NCI-H2107 (cell line): ENCODE data around the gene TMEM141.
"Not testable (repeated sequence)": the region's sequence is repeated elsewhere in the genome, so short reads cannot be mapped to it uniquely, and the experiment has no call there.

Experiments
- DNase-seq: peaks from one replicate; lab custom pipeline; 2025; lab: John Stamatoyannopoulos, UW

TMEM141 gene

DNA sequence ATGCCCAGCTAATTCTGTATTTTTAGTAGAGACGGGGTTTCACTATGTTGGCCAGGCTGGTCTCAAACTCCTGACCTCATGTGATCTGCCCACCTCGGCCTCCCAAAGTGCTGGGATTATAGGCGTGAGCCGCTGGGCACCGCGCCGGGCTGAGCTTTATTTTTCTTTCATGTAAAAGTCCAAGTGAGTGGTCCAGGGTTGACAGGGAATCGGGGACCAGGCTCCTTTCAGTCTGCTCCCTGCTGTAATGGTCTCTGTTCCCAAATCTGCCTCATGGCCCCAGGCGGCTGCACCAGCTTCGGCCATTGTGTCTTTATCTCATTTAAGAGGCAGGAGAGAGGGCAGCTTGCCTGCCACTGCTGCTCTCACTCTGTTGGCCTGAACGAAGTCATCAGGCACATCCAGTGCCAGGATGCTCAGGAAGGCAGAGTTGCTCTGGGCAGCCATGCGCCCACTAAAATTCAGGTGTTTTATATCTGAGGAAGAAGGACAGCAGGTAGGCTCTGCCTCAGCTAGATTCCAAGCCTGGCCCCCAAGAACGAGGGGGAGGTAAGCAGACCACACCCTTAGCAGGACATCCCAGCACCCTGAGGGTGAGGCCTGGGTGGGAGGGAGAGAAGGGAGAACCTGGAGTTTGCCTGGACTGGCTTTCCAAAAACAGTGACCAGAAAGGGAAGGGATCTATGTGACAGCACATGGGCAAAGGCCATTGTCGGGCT, 3.3 kb downstream of the TMEM141 start:
- DNase-seq = no peak

DNA sequence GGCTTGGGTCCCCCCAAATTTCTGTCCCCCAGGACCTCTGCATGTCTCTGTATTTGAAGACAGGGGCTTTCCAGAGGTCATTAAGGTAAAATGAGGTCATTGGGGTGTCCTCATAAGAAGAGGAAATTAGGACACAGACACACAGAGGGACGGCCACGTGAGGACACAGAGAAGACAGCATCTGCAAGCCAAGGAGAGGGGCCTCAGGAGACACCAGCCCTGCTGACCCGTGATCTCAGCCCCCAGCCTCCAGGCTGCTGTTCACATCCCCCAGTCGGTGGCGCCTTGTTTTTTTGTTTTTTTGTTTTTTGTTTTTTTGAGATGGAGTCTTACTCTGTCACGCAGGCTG, 3.8 kb downstream of the TMEM141 start:
- DNase-seq = no peak

DNA sequence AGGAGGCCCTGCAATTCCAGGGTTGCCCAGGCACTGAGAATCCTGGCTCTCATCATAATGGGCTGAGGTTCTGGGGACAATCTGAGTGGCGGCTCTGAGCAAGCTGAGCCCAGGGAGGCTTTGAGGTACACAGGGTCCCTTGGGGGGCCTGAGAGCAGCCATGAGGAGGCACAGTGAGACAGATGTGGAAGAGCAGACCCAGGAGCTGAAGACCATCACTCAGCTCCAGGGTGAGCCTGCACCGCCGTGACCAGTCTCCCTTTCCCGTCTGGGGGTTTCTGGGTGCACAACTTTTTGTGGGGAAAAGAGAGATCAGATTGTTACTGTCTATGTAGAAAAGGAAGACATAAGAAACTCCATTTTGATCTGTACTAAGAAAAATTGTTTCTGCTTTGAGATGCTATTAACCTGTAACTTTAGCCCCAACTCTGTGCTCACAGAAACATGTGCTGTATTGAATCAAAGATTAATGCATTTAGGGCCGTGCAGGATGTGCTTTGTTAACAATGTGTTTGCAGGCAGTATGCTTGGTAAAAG, 5.2 kb downstream of the TMEM141 start, which contains the start of gene CCDC183:
TSS of gene CCDC183 (plus strand) at position 101 of the 537 bp plus-strand sequence. CDS start at position 161, 60 bp downstream.
- DNase-seq = no peak

DNA sequence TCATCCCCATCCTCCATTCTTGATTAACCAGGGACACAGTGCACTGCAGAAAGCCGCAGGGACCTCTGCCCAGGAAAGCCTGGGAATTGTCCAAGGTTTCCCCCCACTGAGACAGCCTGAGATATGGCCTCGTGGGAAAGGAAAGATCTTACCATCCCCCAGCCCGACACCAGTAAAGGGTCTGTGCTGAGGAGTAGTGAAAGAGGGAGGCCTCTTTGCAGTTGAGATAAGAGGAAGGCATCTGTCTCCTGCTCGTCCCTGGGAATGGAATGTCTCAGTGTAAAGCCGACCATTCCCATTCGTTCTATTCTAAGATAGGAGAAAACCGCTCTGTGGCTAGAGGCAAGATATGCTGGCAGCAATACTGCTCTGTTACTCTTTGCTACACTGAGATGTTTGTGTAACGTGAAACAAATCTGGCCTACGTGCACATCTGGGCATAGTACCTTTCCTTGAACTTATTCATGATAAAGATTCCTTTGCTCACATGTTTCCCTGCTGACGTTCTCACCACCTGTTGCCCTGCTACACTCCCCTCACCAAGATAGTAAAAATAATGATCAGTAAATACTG, 5.7 kb downstream of the TMEM141 start:
- not testable (repeated sequence) for DNase-seq

DNA sequence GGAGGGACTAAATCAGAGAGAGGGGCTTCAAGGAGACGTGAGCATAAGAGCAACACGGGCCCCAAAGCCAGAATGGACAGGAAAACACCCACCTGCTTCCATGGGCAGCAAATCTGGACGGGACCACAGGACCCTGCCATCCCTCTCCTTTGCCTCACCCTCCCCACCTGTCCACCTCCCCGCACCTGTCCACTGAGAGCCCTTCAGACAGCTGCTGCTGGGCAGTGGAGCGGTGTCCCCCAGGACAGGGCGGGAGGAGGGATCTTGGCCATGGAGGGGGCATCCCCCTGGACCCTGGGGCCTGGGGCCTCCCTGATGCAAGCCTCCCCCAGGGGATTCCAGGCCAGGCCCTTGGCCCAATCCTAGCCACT, 7.5 kb downstream of the TMEM141 start:
- DNase-seq = no peak

DNA sequence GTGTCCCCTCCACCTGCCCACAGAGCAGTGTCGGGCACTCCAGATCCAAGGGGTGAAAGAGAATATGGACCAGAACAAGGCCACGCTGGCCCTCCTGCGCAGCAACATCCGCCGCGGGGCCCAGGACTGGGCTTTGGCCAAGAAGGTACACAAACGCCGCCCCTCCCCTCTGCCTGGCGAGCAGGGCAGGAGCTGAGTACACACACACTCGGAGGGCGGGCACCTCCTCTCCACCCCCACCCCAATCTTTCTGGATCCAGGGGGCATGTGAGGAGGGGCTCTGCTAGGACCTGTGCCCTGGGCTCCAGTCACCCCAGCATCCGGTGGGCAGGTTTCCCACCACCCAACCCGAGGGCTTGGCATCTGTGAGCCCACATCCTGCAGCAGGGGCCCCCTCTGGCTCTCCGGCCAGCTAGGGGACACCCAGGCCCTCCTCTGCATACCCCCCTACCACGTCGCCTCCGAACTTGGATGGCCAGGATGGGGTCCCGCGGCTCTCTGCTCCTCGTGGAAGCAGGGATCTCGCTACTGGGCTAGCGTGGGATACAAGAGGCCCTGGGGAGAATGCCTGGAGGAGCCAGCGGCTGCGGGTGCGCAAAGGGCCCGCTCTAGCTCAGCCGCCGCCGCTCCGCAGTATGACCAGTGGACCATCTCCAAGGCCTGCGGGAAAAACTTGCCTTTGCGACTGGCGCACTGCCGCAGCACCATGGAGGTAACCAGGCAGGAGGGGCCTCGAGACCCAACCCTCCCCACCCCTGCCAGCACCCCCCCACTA, 8.1 kb downstream of the TMEM141 start:
- DNase-seq = no peak

DNA sequence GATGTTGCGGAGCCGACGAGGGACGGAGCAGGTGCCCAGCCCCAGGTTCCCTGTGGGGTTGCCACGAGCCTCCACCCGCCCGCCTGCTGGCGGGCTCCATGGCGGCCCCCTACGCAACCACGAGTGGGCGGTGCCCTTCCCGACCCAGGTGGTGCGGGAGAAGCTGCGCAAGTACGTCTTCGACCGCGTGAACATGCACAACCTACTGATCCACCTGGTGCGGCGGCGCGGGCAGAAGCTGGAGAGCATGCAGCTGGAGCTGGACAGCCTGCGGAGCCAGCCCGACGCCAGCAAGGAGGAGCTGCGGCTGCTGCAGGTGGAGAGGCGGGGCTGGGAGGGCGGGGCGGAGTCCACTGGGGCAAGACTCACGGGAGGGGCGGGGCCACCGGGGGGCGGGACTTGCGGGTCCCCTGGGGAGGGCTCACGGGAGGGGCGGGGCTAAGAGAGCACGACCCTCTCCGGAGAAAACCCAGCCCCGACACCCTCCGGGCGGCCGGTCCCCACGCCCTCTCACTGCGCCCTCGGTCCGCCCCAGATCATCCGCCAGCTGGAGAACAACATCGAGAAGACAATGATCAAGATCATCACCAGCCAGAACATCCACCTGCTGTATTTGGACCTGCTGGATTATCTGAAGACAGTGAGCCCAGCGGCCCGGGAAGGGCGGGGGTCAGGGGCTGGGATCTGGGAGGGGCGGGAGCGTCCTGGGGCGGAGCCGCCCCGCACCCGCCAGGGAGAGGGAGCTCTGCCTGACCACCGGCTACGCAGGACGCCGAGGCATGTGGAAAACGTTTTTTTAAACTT, 8.9 kb downstream of the TMEM141 start:
- peak; percentile 88 for DNase-seq

DNA sequence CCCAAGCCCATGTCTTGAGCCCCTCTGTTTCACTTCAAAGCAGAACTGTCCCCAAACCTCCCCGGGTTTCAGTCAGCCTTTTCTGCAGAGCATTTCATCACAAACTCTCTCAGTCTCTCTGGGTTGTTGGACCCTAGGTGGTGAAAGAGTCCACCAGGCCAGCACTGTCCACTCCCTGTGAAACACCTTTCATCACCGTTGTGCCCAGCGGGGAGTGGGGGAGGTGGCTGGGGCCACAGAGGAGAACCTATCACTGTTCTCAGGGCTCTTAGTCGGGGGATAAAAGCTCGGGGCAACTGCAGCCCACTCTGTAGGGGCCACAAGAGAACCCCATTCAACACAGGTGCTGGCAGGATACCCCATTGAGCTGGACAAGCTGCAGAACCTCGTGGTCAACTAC, 11.2 kb downstream of the TMEM141 start:
- DNase-seq = no peak

DNA sequence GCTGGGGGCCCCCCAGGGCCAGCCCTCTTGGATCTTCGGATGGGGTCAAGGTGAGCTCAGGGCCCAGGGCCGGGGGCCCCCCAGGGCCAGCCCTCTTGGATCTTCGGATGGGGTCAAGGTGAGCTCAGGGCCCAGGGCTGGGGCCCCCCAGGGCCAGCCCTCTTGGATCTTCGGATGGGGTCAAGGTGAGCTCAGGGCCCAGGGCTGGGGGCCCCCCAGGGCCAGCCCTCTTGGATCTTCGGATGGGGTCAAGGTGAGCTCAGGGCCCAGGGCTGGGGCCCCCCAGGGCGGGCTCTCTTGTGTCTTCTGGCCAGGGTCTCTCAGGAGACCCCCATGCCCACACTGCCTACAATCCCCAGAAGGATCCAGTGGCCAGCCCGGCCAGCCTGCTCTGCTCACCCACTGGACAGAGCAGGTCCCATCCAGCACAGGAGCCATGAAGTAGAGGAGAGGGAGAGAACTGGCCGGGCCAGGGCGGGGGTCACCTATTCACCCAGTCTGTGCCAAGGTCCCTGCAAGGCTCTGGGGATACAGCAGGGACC, 11.9 kb downstream of the TMEM141 start:
- DNase-seq = not testable (repeated sequence)

DNA sequence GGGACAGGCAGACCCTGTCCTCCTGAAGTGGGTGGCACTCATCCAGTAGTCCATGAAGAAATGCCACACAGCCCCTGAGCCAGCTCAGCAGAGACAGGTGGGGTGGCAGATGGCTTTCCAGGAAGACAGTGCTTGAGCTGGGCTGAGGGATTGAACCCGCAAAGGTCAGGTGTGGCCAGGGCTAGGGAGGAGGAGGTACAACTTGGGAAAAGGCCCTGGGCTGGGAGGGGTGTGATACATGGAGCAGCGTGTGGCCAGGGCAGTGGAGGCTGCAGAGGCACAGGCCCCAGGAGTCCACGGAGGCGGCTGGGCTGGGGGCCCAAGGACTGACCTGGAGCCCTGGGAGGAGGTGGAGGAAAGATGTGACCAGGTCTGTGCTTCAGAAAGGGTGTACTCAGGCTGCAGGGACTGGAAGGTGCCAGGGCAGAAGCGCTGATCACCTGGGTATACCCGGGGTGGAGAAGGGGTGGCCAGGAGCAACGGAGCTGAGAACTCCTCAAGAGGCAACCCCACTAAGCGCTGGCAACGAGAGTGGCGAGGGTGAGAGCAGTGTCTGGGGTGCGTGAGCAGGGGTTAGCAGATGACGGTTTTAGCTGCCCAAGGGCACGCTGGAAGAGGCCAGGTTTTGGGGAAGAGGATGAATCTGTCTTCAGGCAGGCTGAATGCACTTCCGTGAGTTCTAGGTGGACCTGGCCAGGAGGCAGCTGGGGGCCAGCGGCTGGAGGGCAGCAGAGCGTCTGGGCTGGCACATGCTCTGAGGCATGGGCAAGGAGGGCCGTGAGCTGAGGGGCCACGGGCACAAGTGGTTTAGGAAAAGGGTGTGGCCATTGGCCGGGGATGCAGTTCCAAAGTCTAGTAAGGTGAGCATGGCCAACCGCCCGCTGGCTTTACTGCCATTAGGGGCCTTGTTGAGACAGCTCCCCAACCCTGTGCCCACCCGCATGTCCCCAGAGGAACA, 12.7 kb downstream of the TMEM141 start:
- no peak for DNase-seq

DNA sequence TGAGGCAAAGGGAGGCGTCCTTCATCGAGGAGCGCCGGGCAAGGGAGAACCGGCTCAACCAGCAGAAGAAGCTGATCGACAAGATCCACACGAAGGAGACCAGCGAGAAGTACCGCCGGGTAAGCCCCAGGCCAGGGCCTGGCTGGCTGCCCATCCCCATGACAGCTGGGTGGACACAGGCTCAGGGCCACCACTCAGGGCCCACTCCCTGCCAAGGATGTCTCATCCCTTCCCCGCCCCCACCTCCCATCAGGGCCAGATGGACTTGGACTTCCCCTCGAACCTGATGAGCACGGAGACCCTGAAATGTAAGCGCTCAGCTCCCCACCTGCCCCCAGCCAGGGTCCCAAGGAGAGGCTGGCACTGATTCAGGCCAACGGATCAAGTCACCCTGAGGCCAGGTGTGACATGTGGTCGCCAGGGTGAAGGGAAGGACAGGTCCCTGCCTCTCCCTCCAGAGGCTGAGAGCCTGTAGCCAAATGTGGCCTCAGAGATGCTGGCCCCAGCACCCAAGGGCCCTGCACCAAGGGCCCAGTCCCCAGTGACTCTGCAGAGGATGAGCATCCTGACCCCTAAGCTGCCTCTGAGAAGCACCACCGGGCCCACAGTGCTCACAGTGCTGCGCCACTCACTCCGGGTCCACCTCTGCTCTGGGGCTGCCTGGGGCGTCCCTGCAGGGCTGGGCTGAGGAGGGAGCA, 13.5 kb downstream of the TMEM141 start:
- no peak for DNase-seq

DNA sequence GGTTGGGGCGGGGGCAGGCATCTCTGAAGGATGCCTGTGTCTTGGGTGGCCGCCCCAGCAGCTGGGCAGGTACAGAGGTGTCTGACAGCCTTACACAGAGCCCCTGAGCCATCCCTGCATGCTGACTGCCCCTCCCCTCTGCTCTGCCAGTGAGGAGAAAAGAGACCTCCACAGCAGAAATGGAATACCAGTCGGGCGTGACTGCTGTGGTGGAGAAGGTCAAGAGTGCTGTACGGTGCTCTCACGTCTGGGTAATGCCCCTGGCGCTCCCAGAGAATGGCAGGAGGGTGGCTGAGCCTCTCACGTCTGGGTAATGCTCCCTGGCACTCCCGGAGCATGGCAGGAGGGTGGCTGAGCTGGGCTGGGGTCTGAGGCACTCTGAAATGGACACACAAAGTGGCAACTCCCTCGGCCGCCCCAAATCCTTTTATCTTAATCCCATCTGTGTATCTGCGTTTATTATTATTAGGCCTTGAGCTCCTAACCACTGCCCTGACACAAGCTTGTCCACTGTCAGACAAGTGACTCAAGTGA, 14.1 kb downstream of the TMEM141 start:
- no peak for DNase-seq

DNA sequence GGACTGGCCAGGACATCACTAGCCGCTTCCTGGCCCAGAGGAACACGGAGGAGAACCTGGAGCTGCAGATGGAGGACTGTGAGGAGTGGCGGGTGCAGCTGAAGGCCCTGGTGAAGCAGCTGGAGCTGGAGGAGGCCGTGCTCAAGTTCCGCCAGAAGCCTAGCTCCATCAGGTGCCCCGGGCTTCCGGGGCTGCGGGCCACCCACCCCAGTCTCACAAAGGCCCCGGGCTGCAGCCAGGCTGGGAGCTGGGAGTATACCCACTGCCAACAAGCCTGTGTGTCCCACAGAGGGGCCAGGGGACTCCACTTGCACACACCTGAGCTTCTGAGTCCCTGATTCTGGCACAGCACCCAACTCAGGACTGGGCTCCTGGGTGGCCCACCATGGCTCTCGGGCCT, 14.9 kb downstream of the TMEM141 start:
- no peak for DNase-seq

DNA sequence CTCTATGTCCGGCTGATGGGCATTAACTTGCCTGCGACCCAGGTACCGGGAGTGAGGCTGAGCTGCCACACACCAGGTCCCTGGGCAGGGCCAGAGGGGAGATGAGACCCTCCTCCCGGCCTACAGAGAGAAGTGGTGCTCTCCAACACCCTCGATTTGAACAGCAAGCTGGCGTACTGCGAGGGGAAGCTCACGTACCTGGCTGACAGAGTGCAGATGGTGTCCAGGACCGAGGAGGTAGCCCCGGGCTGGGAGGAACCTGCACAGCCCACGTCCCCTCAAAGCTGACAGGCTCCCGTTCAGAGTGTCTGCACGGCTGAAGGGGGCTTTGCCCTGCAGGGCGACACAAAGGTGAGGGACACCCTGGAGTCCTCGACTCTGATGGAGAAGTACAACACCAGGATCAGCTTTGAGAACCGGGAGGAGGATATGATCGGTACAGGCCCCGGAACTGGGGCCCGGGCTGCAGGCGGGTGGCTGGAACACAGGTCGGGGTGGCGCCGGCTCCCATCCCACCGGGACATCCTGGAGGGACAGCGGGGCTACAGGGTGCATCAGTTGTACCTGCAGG, 15.6 kb downstream of the TMEM141 start:
- no peak for DNase-seq

DNA sequence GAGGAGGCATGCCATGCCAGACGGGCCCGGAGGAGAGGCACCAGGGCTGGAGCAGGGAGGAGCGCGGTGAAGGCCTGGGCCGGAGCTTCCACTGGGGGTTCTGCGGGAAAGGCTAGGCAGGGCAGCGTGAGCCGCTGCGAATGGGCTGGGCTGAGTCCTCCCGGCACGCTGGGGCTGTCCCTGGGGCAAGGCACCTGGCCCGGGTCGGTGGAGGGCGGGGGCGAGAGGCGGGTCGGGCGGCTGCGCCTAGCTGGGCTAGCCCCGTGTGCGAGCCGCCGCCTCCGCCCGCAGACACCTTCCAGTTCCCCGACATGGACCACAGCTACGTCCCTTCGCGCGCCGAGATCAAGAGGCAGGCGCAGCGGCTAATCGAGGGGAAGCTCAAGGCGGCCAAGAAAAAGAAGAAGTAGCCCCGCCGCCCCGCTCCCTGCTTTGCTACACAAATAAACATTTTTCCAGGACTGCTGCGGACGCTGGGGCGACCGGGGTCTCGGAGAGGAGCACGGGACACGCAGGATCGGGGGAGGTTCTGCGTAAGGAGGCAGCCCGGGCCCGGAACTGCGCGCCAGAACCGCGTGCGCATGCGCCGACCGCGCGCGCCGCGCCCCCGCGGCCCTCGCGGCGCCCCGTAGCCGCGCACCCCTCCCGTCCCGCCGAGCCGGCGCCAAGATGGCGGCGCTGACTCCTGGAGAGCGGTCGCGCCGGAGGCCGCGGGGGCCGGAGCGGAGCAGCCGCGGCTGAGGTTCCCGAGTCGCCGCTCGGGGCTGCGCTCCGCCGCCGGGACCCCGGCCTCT, 16.3 kb downstream of the TMEM141 start, which contains the start of gene RABL6:
TSS of gene RABL6 (plus strand) at position 668 of the 794 bp plus-strand sequence. CDS start 249 bp downstream, outside the sequence.
- peak; percentile 73 for DNase-seq

DNA sequence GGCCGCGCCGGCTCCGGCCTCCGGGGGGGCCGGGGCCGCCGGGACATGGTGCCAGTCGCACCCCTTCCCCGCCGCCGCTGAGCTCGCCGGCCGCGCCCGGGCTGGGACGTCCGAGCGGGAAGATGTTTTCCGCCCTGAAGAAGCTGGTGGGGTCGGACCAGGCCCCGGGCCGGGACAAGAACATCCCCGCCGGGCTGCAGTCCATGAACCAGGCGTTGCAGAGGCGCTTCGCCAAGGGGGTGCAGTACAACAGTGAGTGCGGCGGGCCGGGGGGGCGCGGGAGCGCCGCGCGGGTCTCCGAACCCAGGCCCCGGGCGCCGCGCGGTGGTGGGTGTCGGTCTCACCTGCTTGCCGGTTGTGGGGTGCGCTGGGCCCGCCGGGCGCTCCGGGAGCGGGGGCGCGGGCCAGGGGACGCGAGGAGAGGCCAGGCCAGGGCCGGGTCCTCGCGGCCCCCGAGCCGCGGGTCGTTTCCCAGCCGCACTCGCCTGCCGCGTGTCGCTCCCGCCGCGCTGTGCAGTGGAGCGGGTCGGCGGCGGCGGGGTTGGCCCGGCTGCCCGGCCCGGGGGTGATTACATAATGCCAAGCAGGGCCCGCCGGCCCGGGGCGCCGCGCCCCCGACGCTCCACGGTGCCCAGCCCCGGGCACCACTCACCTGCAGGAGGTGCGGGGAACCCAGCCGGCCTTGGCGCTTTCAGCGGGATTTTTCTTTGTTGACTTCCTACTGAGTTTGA, 17.1 kb downstream of the TMEM141 start:
- DNase-seq = no peak

DNA sequence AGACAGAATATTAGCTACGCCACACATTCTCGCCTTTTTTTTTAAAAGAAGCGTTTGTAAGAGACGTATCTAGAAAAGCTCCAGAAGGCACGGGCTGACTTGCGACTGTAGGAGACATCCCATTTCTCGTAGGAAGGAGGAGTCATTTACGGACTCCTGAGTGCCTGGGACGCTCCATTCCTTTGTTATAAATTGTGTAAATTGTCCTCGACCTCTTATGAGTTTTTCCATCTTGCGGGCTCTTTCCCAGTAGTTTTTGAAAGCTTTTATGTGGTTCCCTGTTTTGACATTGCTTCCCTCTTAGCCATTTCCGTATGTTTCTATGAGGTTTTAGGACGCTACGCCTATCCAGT, 17.6 kb downstream of the TMEM141 start:
- DNase-seq = no peak
